IPS-18a (cell line): ENCODE measurements around the gene TSPAN18.
A peak's percentile ranks its signal among the peaks of the same experiment; 100 is the strongest.

Experiments
- H3K27ac ChIP-seq: one replicate; pipeline ENCODE4 v1.5.1; 2013; ENCODE audit warnings: low read length
- H3K27me3 ChIP-seq: one replicate; pipeline ENCODE4 v1.6.1; 2013; ENCODE audit warnings: mild to moderate bottlenecking, low read length; ENCODE audit not compliant: control insufficient read depth, insufficient read depth
- H3K36me3 ChIP-seq: one replicate; pipeline ENCODE4 v1.6.1; 2013; ENCODE audit warnings: low read depth, low read length; ENCODE audit not compliant: control insufficient read depth
- H3K4me1 ChIP-seq: one replicate; pipeline ENCODE4 v1.6.1; 2013; ENCODE audit warnings: low read depth, low read length; ENCODE audit not compliant: control insufficient read depth
- H3K4me3 ChIP-seq: one replicate; pipeline ENCODE4 v1.5.1; 2013; ENCODE audit warnings: low read length
- H3K9ac ChIP-seq: one replicate; pipeline ENCODE4 v1.6.1; 2013; ENCODE audit warnings: mild to moderate bottlenecking, low read length, moderate library complexity
- H3K9me3 ChIP-seq: one replicate; pipeline ENCODE4 v1.6.1; 2013; ENCODE audit warnings: low read depth, low read length; ENCODE audit not compliant: control insufficient read depth

The TSPAN18 gene

GRCh38 chr11:44824300-44824704 lies 97.5 kb downstream of the TSPAN18 start:
- Histone ChIP-seq H3K27me3 (peaks cover 22% of the 10 kb centered on the region), H3K4me3 (peak overlapping the region; percentile 17), H3K27ac (peak overlapping the region; percentile 57), H3K36me3 (no peaks in the 10 kb centered on the region), H3K9ac (no peak overlapping the region), H3K9me3 (peaks cover 7% of the 10 kb centered on the region), H3K4me1 (peaks cover 28% of the 10 kb centered on the region)

GRCh38 chr11:44825058-44825785 lies 98.5 kb downstream of the TSPAN18 start:
- Histone ChIP-seq H3K36me3 (no peaks in the 10 kb centered on the region), H3K4me3 (peak overlapping the region; percentile 17), H3K4me1 (peaks cover 28% of the 10 kb centered on the region), H3K9ac (no peak overlapping the region), H3K27me3 (peaks cover 22% of the 10 kb centered on the region), H3K9me3 (peaks cover 7% of the 10 kb centered on the region), H3K27ac (peak overlapping the region; percentile 57)

- Histone ChIP-seq H3K27me3 (peaks cover 28% of the 10 kb centered on the region), H3K4me1 (peaks cover 28% of the 10 kb centered on the region), H3K27ac (no peak overlapping the region), H3K36me3 (no peaks in the 10 kb centered on the region), H3K9me3 (peaks cover 7% of the 10 kb centered on the region), H3K9ac (no peak overlapping the region), H3K4me3 (no peak overlapping the region)
Measured at GRCh38 chr11:44826922-44827643, 100.3 kb downstream of the TSPAN18 start.

- Histone ChIP-seq H3K9me3 (peaks cover under 1% of the 10 kb centered on the region), H3K9ac (no peak overlapping the region), H3K4me1 (peaks cover 30% of the 10 kb centered on the region), H3K27me3 (peaks cover 30% of the 10 kb centered on the region), H3K36me3 (no peaks in the 10 kb centered on the region), H3K4me3 (no peak overlapping the region), H3K27ac (no peak overlapping the region)
Measured at GRCh38 chr11:44828296-44828695, 101.5 kb downstream of the TSPAN18 start.

GRCh38 chr11:44829838-44830237 lies 103.1 kb downstream of the TSPAN18 start:
- no peak overlapping the region for H3K4me3 ChIP-seq
- peaks cover 30% of the 10 kb centered on the region for H3K27me3 ChIP-seq
- no peak overlapping the region for H3K27ac ChIP-seq
- H3K9me3 ChIP-seq = no peaks in the 10 kb centered on the region
- peaks cover 30% of the 10 kb centered on the region for H3K4me1 ChIP-seq
- no peaks in the 10 kb centered on the region for H3K36me3 ChIP-seq
- no peak overlapping the region for H3K9ac ChIP-seq

GRCh38 chr11:44831605-44832394 lies 105.0 kb downstream of the TSPAN18 start:
- no peak overlapping the region for H3K4me3 ChIP-seq
- H3K9me3 ChIP-seq = no peaks in the 10 kb centered on the region
- H3K27me3 ChIP-seq = peaks cover 20% of the 10 kb centered on the region
- H3K36me3 ChIP-seq = no peaks in the 10 kb centered on the region
- H3K4me1 ChIP-seq = peaks cover 28% of the 10 kb centered on the region
- no peak overlapping the region for H3K27ac ChIP-seq
- no peak overlapping the region for H3K9ac ChIP-seq

- Histone ChIP-seq H3K27ac (no peak overlapping the region), H3K4me3 (no peak overlapping the region), H3K36me3 (no peaks in the 10 kb centered on the region), H3K9ac (no peak overlapping the region), H3K27me3 (peaks cover 15% of the 10 kb centered on the region), H3K9me3 (no peaks in the 10 kb centered on the region), H3K4me1 (peaks cover 28% of the 10 kb centered on the region)
Measured at GRCh38 chr11:44832452-44832851, 105.7 kb downstream of the TSPAN18 start.

GRCh38 chr11:44833221-44833876 lies 106.6 kb downstream of the TSPAN18 start:
- peaks cover 28% of the 10 kb centered on the region for H3K4me1 ChIP-seq

GRCh38 chr11:44833877-44834452 lies 107.2 kb downstream of the TSPAN18 start:
- no peak overlapping the region for H3K27ac ChIP-seq
- peak overlapping the region; percentile 6 for H3K9ac ChIP-seq
- H3K4me3 ChIP-seq = no peak overlapping the region
- H3K36me3 ChIP-seq = no peaks in the 10 kb centered on the region
- H3K27me3 ChIP-seq = peaks cover 8% of the 10 kb centered on the region
- peaks cover 32% of the 10 kb centered on the region for H3K4me1 ChIP-seq
- H3K9me3 ChIP-seq = no peaks in the 10 kb centered on the region

More at GRCh38 chr11:44833221-44833876, 106.6 kb downstream of the TSPAN18 start:
- Histone ChIP-seq H3K27me3 (peaks cover 10% of the 10 kb centered on the region), H3K36me3 (no peaks in the 10 kb centered on the region), H3K27ac (no peak overlapping the region), H3K4me3 (no peak overlapping the region), H3K9ac (peak overlapping the region; percentile 6), H3K9me3 (no peaks in the 10 kb centered on the region)

- peaks cover 8% of the 10 kb centered on the region for H3K27me3 ChIP-seq
- H3K4me3 ChIP-seq = no peak overlapping the region
- H3K9me3 ChIP-seq = no peaks in the 10 kb centered on the region
- no peak overlapping the region for H3K27ac ChIP-seq
- H3K9ac ChIP-seq = no peak overlapping the region
- H3K36me3 ChIP-seq = no peaks in the 10 kb centered on the region
- peaks cover 39% of the 10 kb centered on the region for H3K4me1 ChIP-seq
Measured at GRCh38 chr11:44834846-44835245, 108.1 kb downstream of the TSPAN18 start.

- Histone ChIP-seq H3K36me3 (no peaks in the 10 kb centered on the region), H3K4me3 (no peak overlapping the region), H3K27ac (no peak overlapping the region), H3K9ac (no peak overlapping the region), H3K4me1 (peaks cover 42% of the 10 kb centered on the region), H3K9me3 (no peaks in the 10 kb centered on the region), H3K27me3 (peaks cover 8% of the 10 kb centered on the region)
Measured at GRCh38 chr11:44835296-44835695, 108.5 kb downstream of the TSPAN18 start.
